ENCODE results near the gene JAG2.

JAG2 gene

DNA sequence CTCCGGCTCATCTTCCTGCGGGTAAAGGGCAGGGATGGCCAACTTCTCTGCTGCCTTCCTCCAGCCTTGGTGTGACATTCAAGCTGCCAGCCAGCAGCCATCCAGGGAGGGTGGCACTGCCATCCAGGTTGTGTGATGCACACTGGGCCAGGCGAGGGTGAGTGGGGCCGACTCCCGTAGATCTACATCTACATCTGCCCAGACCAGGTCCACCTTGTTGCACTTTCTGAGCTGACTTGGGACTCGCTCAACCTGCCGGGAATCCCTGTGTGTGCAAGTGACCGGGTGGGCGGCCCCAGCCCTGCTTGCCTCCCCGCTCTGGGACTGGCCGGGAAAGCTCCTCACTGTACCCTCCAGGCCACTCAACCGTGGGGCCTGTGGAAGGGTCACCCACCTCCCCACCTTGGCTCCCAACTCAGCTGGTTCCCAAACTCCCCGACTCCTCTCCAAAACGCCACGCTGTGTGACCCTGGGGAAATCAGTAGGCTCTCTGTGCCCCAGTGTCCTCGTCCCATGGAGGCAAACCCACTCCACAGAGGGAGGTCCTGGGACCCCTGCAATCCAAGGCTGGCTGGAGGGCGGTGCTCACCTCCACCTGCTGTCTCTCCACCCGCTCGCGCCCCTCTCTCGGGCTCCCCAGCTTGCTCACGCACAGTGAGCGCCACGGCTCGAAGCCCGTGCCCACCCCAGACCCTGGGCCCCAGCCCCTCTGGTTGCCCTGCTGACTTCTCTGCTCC, 14.7 kb downstream of the JAG2 start:
- no peak overlapping the region for H3K4me2 ChIP-seq (ENCODE audit: low read length)
- H3K9me3 ChIP-seq (ENCODE audit: low read length) = no peaks in the 10 kb centered on the region
- H3K79me2 ChIP-seq (ENCODE audit: insufficient read depth, low read length) = no peaks in the 10 kb centered on the region
- no peak overlapping the region for H3K4me3 ChIP-seq (ENCODE audit: low read depth, low read length, poor library complexity, severe bottlenecking)
- H4K20me1 ChIP-seq (ENCODE audit: insufficient read depth, low read length) = no peaks in the 10 kb centered on the region
- H3K4me1 ChIP-seq (ENCODE audit: insufficient read depth, low read length, severe bottlenecking) = no peaks in the 10 kb centered on the region
- TF ChIP-seq EZH2 (IDR thresholded peaks at IDR 0.05; ENCODE audit: borderline replicate concordance, low read length) (no peak), CTCF (IDR thresholded peaks at IDR 0.05; ENCODE audit: low read length) (no peak)
- no peak overlapping the region for H3K9ac ChIP-seq (ENCODE audit: low read length)
- no peak overlapping the region for H3K27ac ChIP-seq (ENCODE audit: low read depth, low read length, poor library complexity, severe bottlenecking)
- peaks cover 4% of the 10 kb centered on the region; the same call in 1 of the 2 replicates for H3K27me3 ChIP-seq (ENCODE audit: insufficient read depth, low read length)
- no peaks in the 10 kb centered on the region for H3F3A ChIP-seq (ENCODE audit: insufficient read depth, low read length)
- no peaks in the 10 kb centered on the region for H3K9me2 ChIP-seq (ENCODE audit: low read depth, low read length)
- H3K36me3 ChIP-seq (ENCODE audit: insufficient read depth, low read length) = no peaks in the 10 kb centered on the region
- H2AFZ ChIP-seq (ENCODE audit: low read length) = no peak overlapping the region

DNA sequence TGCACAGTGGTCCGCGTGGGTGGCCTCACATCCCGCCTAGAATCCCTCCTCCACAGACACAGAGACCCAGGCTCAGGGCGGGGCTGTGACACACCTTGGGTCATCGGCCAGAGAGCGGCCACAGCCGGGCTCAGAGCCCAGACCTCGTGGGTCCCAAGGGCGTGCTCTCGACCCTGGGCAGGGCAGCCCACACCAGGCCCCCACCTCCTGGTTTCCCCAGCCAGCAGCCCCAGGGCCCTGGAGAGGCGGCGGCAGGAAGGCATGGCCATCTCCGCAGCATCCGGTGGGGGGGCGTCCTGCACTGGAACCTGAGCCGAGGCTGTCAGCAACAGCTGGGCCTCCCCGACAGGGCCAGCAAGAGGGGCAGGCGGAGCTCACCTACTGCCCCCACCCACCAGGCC, 15.2 kb downstream of the JAG2 start:
- H3K9me2 ChIP-seq (ENCODE audit: low read depth, low read length) = no peaks in the 10 kb centered on the region

DNA sequence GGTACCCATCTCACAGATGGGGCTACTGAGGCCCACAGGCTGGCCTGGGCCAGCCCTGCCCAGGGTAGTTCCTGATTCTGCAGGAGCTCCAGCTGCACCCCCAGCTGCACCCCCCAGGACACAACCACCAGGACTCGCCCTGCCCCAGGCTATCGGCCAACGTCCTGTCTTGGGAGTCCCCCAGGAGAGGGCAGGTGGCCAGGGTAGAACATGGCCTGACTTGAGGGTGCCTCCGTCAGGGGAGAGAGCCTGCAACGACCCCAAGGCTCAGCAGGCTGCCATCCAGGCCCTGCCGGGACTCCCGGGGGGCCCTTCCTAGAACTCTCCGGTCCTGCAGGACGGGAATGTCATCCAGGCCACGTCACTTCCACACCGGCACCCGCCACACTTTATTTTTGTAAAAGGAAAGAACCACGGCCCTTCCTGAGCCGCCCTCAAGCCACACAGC, 15.8 kb downstream of the JAG2 start:
- Histone ChIP-seq H4K20me1 (ENCODE audit: insufficient read depth, low read length) (no peaks in the 10 kb centered on the region), H3K27ac (ENCODE audit: low read depth, low read length, poor library complexity, severe bottlenecking) (no peak overlapping the region)

More for the DNA sequence above, 15.2 kb downstream of the JAG2 start:
- Histone ChIP-seq H3K4me3 (ENCODE audit: low read depth, low read length, poor library complexity, severe bottlenecking) (no peak overlapping the region), H3K9me3 (ENCODE audit: low read length) (no peaks in the 10 kb centered on the region), H3K27ac (ENCODE audit: low read depth, low read length, poor library complexity, severe bottlenecking) (no peak overlapping the region), H3K27me3 (ENCODE audit: insufficient read depth, low read length) (peaks cover 4% of the 10 kb centered on the region; the same call in 1 of the 2 replicates), H3F3A (ENCODE audit: insufficient read depth, low read length) (no peaks in the 10 kb centered on the region), H3K79me2 (ENCODE audit: insufficient read depth, low read length) (no peaks in the 10 kb centered on the region), H3K4me2 (ENCODE audit: low read length) (no peak overlapping the region), H3K4me1 (ENCODE audit: insufficient read depth, low read length, severe bottlenecking) (no peaks in the 10 kb centered on the region), H4K20me1 (ENCODE audit: insufficient read depth, low read length) (no peaks in the 10 kb centered on the region), H2AFZ (ENCODE audit: low read length) (no peak overlapping the region), H3K36me3 (ENCODE audit: insufficient read depth, low read length) (no peaks in the 10 kb centered on the region), H3K9ac (ENCODE audit: low read length) (no peak overlapping the region)
- TF ChIP-seq CTCF (IDR thresholded peaks at IDR 0.05; ENCODE audit: low read length) (no peak), EZH2 (IDR thresholded peaks at IDR 0.05; ENCODE audit: borderline replicate concordance, low read length) (no peak)

More for the DNA sequence above, 15.8 kb downstream of the JAG2 start:
- no peaks in the 10 kb centered on the region for H3K9me2 ChIP-seq (ENCODE audit: low read depth, low read length)
- no peak overlapping the region for H3K4me3 ChIP-seq (ENCODE audit: low read depth, low read length, poor library complexity, severe bottlenecking)
- no peak for TF ChIP-seq CTCF (IDR thresholded peaks at IDR 0.05; ENCODE audit: low read length)
- no peak for TF ChIP-seq EZH2 (IDR thresholded peaks at IDR 0.05; ENCODE audit: borderline replicate concordance, low read length)
- H3K4me1 ChIP-seq (ENCODE audit: insufficient read depth, low read length, severe bottlenecking) = no peaks in the 10 kb centered on the region
- no peaks in the 10 kb centered on the region for H3F3A ChIP-seq (ENCODE audit: insufficient read depth, low read length)
- H3K9ac ChIP-seq (ENCODE audit: low read length) = no peak overlapping the region
- no peak overlapping the region for H3K4me2 ChIP-seq (ENCODE audit: low read length)
- H3K79me2 ChIP-seq (ENCODE audit: insufficient read depth, low read length) = no peaks in the 10 kb centered on the region
- no peaks in the 10 kb centered on the region for H3K36me3 ChIP-seq (ENCODE audit: insufficient read depth, low read length)
- peaks cover 4% of the 10 kb centered on the region; the same call in 1 of the 2 replicates for H3K27me3 ChIP-seq (ENCODE audit: insufficient read depth, low read length)
- no peaks in the 10 kb centered on the region for H3K9me3 ChIP-seq (ENCODE audit: low read length)
- H2AFZ ChIP-seq (ENCODE audit: low read length) = no peak overlapping the region
